B cell (primary cell): Measurements from ENCODE around the gene CLCN5. TPM values are rescaled to one million over a fixed set of nuclear protein-coding genes. Genes with fewer than 3 reads are reported as not detected.

Source experiments
- ATAC-seq: fragments of 200-7000 bp; cut with Tn5 transposase; one replicate; pipeline ENCODE4 v1.10.0; 2021; ENCODE audit warnings: low read depth, mild to moderate bottlenecking, moderate number of reproducible peaks, moderate library complexity
- CTCF ChIA-PET: fragments of 350-600 bp; sonication (Branson Sonifier 250); formaldehyde crosslinking; loops from one replicate; lab custom pipeline; 2021; ENCODE audit warnings: antibody characterized with exemption, inconsistent platforms; lab: Charles Lee
- POLR2A ChIA-PET: fragments of 350-600 bp; sonication (Branson Sonifier 250); formaldehyde crosslinking; loops from one replicate; lab custom pipeline; 2021; ENCODE audit warnings: antibody characterized with exemption; lab: Charles Lee
- DNase-seq: peaks from one replicate; pipeline ENCODE4 v3.0.0; 2013
- H2AFZ ChIP-seq: 2 replicates; pipeline ENCODE4 v1.6.1; 2012; ENCODE audit warnings: mild to moderate bottlenecking, low read depth, low read length; ENCODE audit not compliant: insufficient read depth, poor library complexity, severe bottlenecking
- H3K27ac ChIP-seq, 2 donors: 1 replicate in 1 of 2; 2 replicates in 1 of 2; pipeline ENCODE4 v1.5.1; 2012 to 2013; ENCODE audit warnings: low read length in 2 of 2, mild to moderate bottlenecking in 2 of 2, moderate library complexity in 1 of 2
- H3K27me3 ChIP-seq, 4 experiments: fragments of 200-600 bp in 1 of 4; sonication (generic) in 1 of 4; replicated peaks in 1 of 4; 1 replicate in 2 of 4; 2 replicates in 2 of 4; pipeline versions ENCODE4 v1.6.1 to v1.7.0; 2013 to 2016; ENCODE audit warnings: low read length in 3 of 4, mild to moderate bottlenecking in 2 of 4, mixed read lengths in 1 of 4, moderate library complexity in 1 of 4; ENCODE audit not compliant: insufficient read depth in 4 of 4, control insufficient read depth in 3 of 4; ENCODE audit errors: control extremely low read depth in 1 of 4
- H3K36me3 ChIP-seq, 2 experiments: replicated peaks in 1 of 2; 1 replicate in 1 of 2; 2 replicates in 1 of 2; pipeline versions ENCODE4 v1.6.1 to v1.7.1; 2013; ENCODE audit warnings: low read length in 1 of 2; ENCODE audit not compliant: insufficient read depth in 2 of 2, control insufficient read depth in 1 of 2; ENCODE audit errors: control extremely low read depth in 1 of 2, extremely low read depth in 1 of 2
- H3K4me1 ChIP-seq, 2 donors: fragments of 200-600 bp in 1 of 2; sonication (generic) in 1 of 2; 1 replicate in 1 of 2; 2 replicates in 1 of 2; pipeline versions ENCODE4 v1.5.1 to v1.6.1; 2013 to 2017; ENCODE audit warnings: low read length in 2 of 2; ENCODE audit not compliant: control insufficient read depth in 2 of 2, insufficient read depth in 2 of 2
- H3K4me2 ChIP-seq: replicated peaks from 2 replicates; pipeline ENCODE3; 2012; ENCODE audit warnings: mild to moderate bottlenecking, low read depth, low read length; ENCODE audit not compliant: poor library complexity, severe bottlenecking
- H3K4me3 ChIP-seq, 5 experiments: fragments of 200-600 bp in 1 of 5; sonication (generic) in 1 of 5; 1 replicate in 3 of 5; 2 replicates in 2 of 5; pipeline versions ENCODE4 v1.5.1 to v1.7.0; 2011 to 2016; ENCODE audit warnings: low read length in 4 of 5, mild to moderate bottlenecking in 4 of 5, low read depth in 2 of 5, control low read depth in 1 of 5, moderate library complexity in 1 of 5; ENCODE audit not compliant: insufficient read depth in 1 of 5; ENCODE audit errors: control extremely low read depth in 1 of 5, extremely low read depth in 1 of 5
- H3K79me2 ChIP-seq: fragments of 200-600 bp; sonication (generic); one replicate; pipeline ENCODE4 v1.6.0; 2016; ENCODE audit warnings: low read length; ENCODE audit not compliant: control insufficient read depth, insufficient read depth
- H3K9ac ChIP-seq: fragments of 200-600 bp; sonication (generic); 2 replicates; pipeline ENCODE4 v1.6.1; 2017; ENCODE audit warnings: mild to moderate bottlenecking, low read length, moderate library complexity
- H3K9me3 ChIP-seq, 3 donors: one replicate each; pipeline versions ENCODE4 v1.6.1 to v1.7.1; 2013; ENCODE audit warnings: low read length in 2 of 3; ENCODE audit not compliant: control insufficient read depth in 2 of 3, insufficient read depth in 1 of 3; ENCODE audit errors: control extremely low read depth in 1 of 3
- H4K20me1 ChIP-seq: 2 replicates; pipeline ENCODE4 v1.6.0; 2012; ENCODE audit warnings: mild to moderate bottlenecking, low read length; ENCODE audit not compliant: insufficient read depth, control insufficient read depth, poor library complexity, severe bottlenecking
- H3K27ac Mint-ChIP-seq: one replicate; pipeline ENCODE4 v1.8.0; 2021; ENCODE audit warnings: mixed read lengths
- H3K27me3 Mint-ChIP-seq: one replicate; pipeline ENCODE4 v1.8.0; 2021; ENCODE audit warnings: mixed read lengths
- H3K4me1 Mint-ChIP-seq: one replicate; pipeline ENCODE4 v1.8.0; 2021; ENCODE audit warnings: mixed read lengths
- H3K4me3 Mint-ChIP-seq: one replicate; pipeline ENCODE4 v1.8.0; 2021; ENCODE audit warnings: mixed read lengths
- H3K9me3 Mint-ChIP-seq: one replicate; pipeline ENCODE4 v1.8.0; 2022; ENCODE audit warnings: mixed read lengths; ENCODE audit not compliant: insufficient read depth
- CTCF ChIP-seq: fragments of 200-600 bp; IDR thresholded peaks from one replicate; pipeline ENCODE4 v1.8.0; 2022; ENCODE audit warnings: antibody characterized with exemption, mild to moderate bottlenecking
- EZH2 ChIP-seq: IDR thresholded peaks from 2 replicates; pipeline ENCODE4 v1.6.1; 2012; ENCODE audit warnings: borderline replicate concordance, low read depth, mild to moderate bottlenecking, moderate library complexity, low read length; ENCODE audit not compliant: insufficient read depth, poor library complexity, severe bottlenecking
- WGBS: methylation state at CpG from one replicate; pipeline ENCODE4 v1.1.5; 2013; ENCODE audit warnings: missing lambda C conversion rate; ENCODE audit not compliant: insufficient coverage; 5-methylcytosine and 5-hydroxymethylcytosine counted together
- intact Hi-C: fragments of 100-400 bp; cut with micrococcal nuclease; formaldehyde crosslinking; loops from one replicate; pipeline ENCODE4 v1.10.0; 2022
- polyA plus RNA-seq: library from polyadenylated mRNA; depleted of rRNA; stranded (reverse); fragments of >200 nt; gene quantifications from 2 replicates; pipeline ENCODE4 v1.2.3, GENCODE V29; 2012
- total RNA-seq, 2 donors: library from RNA; stranded (reverse); fragments of 120-200 nt in 1 of 2; gene quantifications; 1 replicate in 1 of 2; 2 replicates in 1 of 2; pipeline versions ENCODE4 v1.2.3 to v1.2.4, GENCODE V29; 2013 to 2022

CLCN5 gene
- total and polyA plus RNA-seq, 2 donors (not counting 1 experiment from before 2014, with no cell fraction given) = 0.55 to 3.6 TPM

GRCh38 chrX:50035126-50035525 lies 112.7 kb downstream of the CLCN5 start:
- TF ChIP-seq CTCF = no peak
- TF ChIP-seq EZH2 = no peak
- Histone ChIP-seq H3K27ac (no peak overlapping the region), H4K20me1 (no peaks in the 10 kb centered on the region), H3K4me2 (no peak overlapping the region), H3K4me1 (no peaks in the 10 kb centered on the region), H3K79me2 (no peaks in the 10 kb centered on the region), H3K9me3 (no peaks in the 10 kb centered on the region), H3K36me3 (no peaks in the 10 kb centered on the region), H2AFZ (no peak overlapping the region), H3K9ac (no peak overlapping the region), H3K27me3 (no peaks in the 10 kb centered on the region), H3K4me3 (no peak overlapping the region)
- intact Hi-C loops = no loop called here
- H3K27ac Mint-ChIP-seq = no peak overlapping the region
- DNase-seq = no peak
- ChIA-PET CTCF (no interaction called here), POLR2A (no interaction called here)
- H3K4me3 Mint-ChIP-seq = no peak overlapping the region
- H3K27me3 Mint-ChIP-seq = no peaks in the 10 kb centered on the region
- H3K9me3 Mint-ChIP-seq = no peaks in the 10 kb centered on the region
- no peak for ATAC-seq
- no peaks in the 10 kb centered on the region for H3K4me1 Mint-ChIP-seq

GRCh38 chrX:50036426-50036825 lies 114.0 kb downstream of the CLCN5 start:
- Mint-ChIP-seq H3K4me1 (no peaks in the 10 kb centered on the region), H3K27me3 (no peaks in the 10 kb centered on the region), H3K27ac (no peak overlapping the region), H3K9me3 (no peaks in the 10 kb centered on the region), H3K4me3 (no peak overlapping the region)
- Histone ChIP-seq H3K9me3 (no peaks in the 10 kb centered on the region), H3K27me3 (no peaks in the 10 kb centered on the region), H3K9ac (no peak overlapping the region), H4K20me1 (no peaks in the 10 kb centered on the region), H3K36me3 (no peaks in the 10 kb centered on the region), H3K4me2 (no peak overlapping the region), H3K79me2 (no peaks in the 10 kb centered on the region), H3K4me1 (no peaks in the 10 kb centered on the region), H3K27ac (no peak overlapping the region), H2AFZ (no peak overlapping the region), H3K4me3 (no peak overlapping the region)
- no CpG with 5 or more reads among the region's 2 CpGs for WGBS
- DNase-seq (no peak), ATAC-seq (no peak)
- POLR2A ChIA-PET = no interaction called here
- CTCF ChIA-PET = no interaction called here
- TF ChIP-seq CTCF (no peak), EZH2 (no peak)
- intact Hi-C loops = no loop called here
